Parathyroid adenoma (tissue), 2 donors: Measurements from ENCODE around the gene TSEN2.

Source experiments
- H2AFZ ChIP-seq: fragments of 300-600 bp; sonication (generic); one replicate; pipeline ENCODE4 v1.7.0; 2017; ENCODE audit warnings: antibody characterized with exemption, mild to moderate bottlenecking
- H3K27ac ChIP-seq: fragments of 300-600 bp; sonication (generic); one replicate; pipeline ENCODE4 v1.7.0; 2017
- H3K27me3 ChIP-seq: fragments of 300-600 bp; sonication (generic); one replicate; pipeline ENCODE4 v1.7.0; 2017; ENCODE audit warnings: low read length; ENCODE audit not compliant: control insufficient read depth, insufficient read depth
- H3K36me3 ChIP-seq: fragments of 300-600 bp; sonication (generic); one replicate; pipeline ENCODE4 v1.7.0; 2017; ENCODE audit warnings: low read length; ENCODE audit not compliant: control insufficient read depth, insufficient read depth
- H3K4me1 ChIP-seq: fragments of 300-600 bp; sonication (generic); one replicate; pipeline ENCODE4 v1.7.0; 2017; ENCODE audit warnings: control low read depth
- H3K4me2 ChIP-seq: fragments of 300-600 bp; sonication (generic); one replicate; pipeline ENCODE4 v1.7.0; 2017; ENCODE audit warnings: low read length
- H3K4me3 ChIP-seq: fragments of 300-600 bp; sonication (generic); one replicate; pipeline ENCODE4 v1.7.0; 2017; ENCODE audit warnings: low read depth, low read length
- H3K79me2 ChIP-seq: fragments of 300-600 bp; sonication (generic); one replicate; pipeline ENCODE4 v1.7.0; 2017; ENCODE audit warnings: control low read depth
- H3K9ac ChIP-seq: fragments of 300-600 bp; sonication (generic); one replicate; pipeline ENCODE4 v1.7.0; 2017; ENCODE audit warnings: mild to moderate bottlenecking
- H3K9me3 ChIP-seq: fragments of 300-600 bp; sonication (generic); one replicate; pipeline ENCODE4 v1.7.0; 2017; ENCODE audit warnings: low read length; ENCODE audit not compliant: control insufficient read depth
- CTCF ChIP-seq: fragments of 300-600 bp; sonication (generic); IDR thresholded peaks from one replicate; pipeline ENCODE4 v1.7.0; 2017; ENCODE audit warnings: antibody characterized with exemption, mild to moderate bottlenecking
- donor health status: primary hyperparathyroidism.

TSEN2 gene

GRCh38 chr3:12486916-12487315 lies 2.6 kb downstream of the TSEN2 start:
- Histone ChIP-seq H3K9ac (no peak overlapping the region), H2AFZ (no peak overlapping the region), H3K79me2 (peaks cover 13% of the 10 kb centered on the region), H3K36me3 (no peaks in the 10 kb centered on the region), H3K27ac (no peak overlapping the region), H3K4me1 (peaks cover 11% of the 10 kb centered on the region), H3K9me3 (no peaks in the 10 kb centered on the region), H3K4me3 (no peak overlapping the region), H3K4me2 (no peak overlapping the region), H3K27me3 (no peaks in the 10 kb centered on the region)
- TF ChIP-seq CTCF = no peak

GRCh38 chr3:12487336-12487735 lies 3.1 kb downstream of the TSEN2 start:
- Histone ChIP-seq H3K27me3 (no peaks in the 10 kb centered on the region), H3K79me2 (peaks cover 13% of the 10 kb centered on the region)
- TF ChIP-seq CTCF = no peak

GRCh38 chr3:12487786-12488185 lies 3.5 kb downstream of the TSEN2 start:
- Histone ChIP-seq H3K4me2 (no peak overlapping the region), H3K9me3 (no peaks in the 10 kb centered on the region), H3K27ac (no peak overlapping the region), H3K4me1 (peaks cover 11% of the 10 kb centered on the region), H3K27me3 (no peaks in the 10 kb centered on the region), H2AFZ (no peak overlapping the region), H3K79me2 (peaks cover 13% of the 10 kb centered on the region), H3K36me3 (no peaks in the 10 kb centered on the region), H3K4me3 (no peak overlapping the region), H3K9ac (no peak overlapping the region)
- TF ChIP-seq CTCF = no peak

More at GRCh38 chr3:12487336-12487735, 3.1 kb downstream of the TSEN2 start:
- H3K4me1 ChIP-seq = peaks cover 11% of the 10 kb centered on the region
- H2AFZ ChIP-seq = no peak overlapping the region
- H3K27ac ChIP-seq = no peak overlapping the region
- H3K36me3 ChIP-seq = no peaks in the 10 kb centered on the region
- H3K4me2 ChIP-seq = no peak overlapping the region
- H3K9ac ChIP-seq = no peak overlapping the region
- no peaks in the 10 kb centered on the region for H3K9me3 ChIP-seq
- H3K4me3 ChIP-seq = no peak overlapping the region

- H3K36me3 ChIP-seq = no peaks in the 10 kb centered on the region
- H2AFZ ChIP-seq = no peak overlapping the region
- H3K4me1 ChIP-seq = peaks cover 4% of the 10 kb centered on the region
- H3K79me2 ChIP-seq = peaks cover 13% of the 10 kb centered on the region
- H3K9me3 ChIP-seq = no peaks in the 10 kb centered on the region
- no peak for TF ChIP-seq CTCF
- no peak overlapping the region for H3K9ac ChIP-seq
- H3K4me3 ChIP-seq = no peak overlapping the region
- no peak overlapping the region for H3K4me2 ChIP-seq
- no peaks in the 10 kb centered on the region for H3K27me3 ChIP-seq
- H3K27ac ChIP-seq = no peak overlapping the region
These were observed 5.1 kb downstream of the TSEN2 start for GRCh38 chr3:12489368-12489767.

GRCh38 chr3:12489832-12490231 lies 5.6 kb downstream of the TSEN2 start:
- Histone ChIP-seq H2AFZ (no peak overlapping the region), H3K9me3 (no peaks in the 10 kb centered on the region), H3K4me1 (peaks cover 4% of the 10 kb centered on the region), H3K79me2 (peaks cover 13% of the 10 kb centered on the region), H3K9ac (no peak overlapping the region), H3K27me3 (no peaks in the 10 kb centered on the region), H3K4me3 (no peak overlapping the region), H3K27ac (no peak overlapping the region), H3K36me3 (no peaks in the 10 kb centered on the region), H3K4me2 (no peak overlapping the region)
- TF ChIP-seq CTCF = no peak
